Neural progenitor cell (in vitro differentiated cells): ENCODE data around the gene OR51A7.

Experiments used
- CTCF ChIP-seq: fragments of 200-600 bp; sonication (generic); IDR thresholded peaks from 2 replicates; pipeline ENCODE4 v1.5.1; 2017; ENCODE audit warnings: antibody characterized with exemption, mild to moderate bottlenecking
- EZH2 ChIP-seq: fragments of 200-600 bp; sonication (generic); IDR thresholded peaks from 2 replicates; pipeline ENCODE4 v1.6.1; 2017; ENCODE audit warnings: antibody characterized with exemption, mild to moderate bottlenecking, moderate library complexity
- EZH2phosphoT487 ChIP-seq: fragments of 200-600 bp; sonication (generic); IDR thresholded peaks from 2 replicates; pipeline ENCODE4 v1.6.1; 2017; ENCODE audit warnings: antibody characterized with exemption

DNA sequence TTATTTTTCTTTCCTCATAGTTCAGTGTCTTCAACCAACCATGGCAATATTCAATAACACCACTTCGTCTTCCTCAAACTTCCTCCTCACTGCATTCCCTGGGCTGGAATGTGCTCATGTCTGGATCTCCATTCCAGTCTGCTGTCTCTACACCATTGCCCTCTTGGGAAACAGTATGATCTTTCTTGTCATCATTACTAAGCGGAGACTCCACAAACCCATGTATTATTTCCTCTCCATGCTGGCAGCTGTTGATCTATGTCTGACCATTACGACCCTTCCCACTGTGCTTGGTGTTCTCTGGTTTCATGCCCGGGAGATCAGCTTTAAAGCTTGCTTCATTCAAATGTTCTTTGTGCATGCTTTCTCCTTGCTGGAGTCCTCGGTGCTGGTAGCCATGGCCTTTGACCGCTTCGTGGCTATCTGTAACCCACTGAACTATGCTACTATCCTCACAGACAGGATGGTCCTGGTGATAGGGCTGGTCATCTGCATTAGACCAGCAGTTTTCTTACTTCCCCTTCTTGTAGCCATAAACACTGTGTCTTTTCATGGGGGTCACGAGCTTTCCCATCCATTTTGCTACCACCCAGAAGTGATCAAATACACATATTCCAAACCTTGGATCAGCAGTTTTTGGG is 21.6 kb upstream of the OR51A7 start, which contains the start of gene OR51T1:
- TF ChIP-seq CTCF: no peak
- TF ChIP-seq EZH2: no peak
- no peak for TF ChIP-seq EZH2phosphoT487
